Nephron (organoid): ENCODE data around the gene FOXR1.
A peak's percentile ranks its signal among the peaks of the same experiment; 100 is the strongest.

Experiments used
- H3K27ac Mint-ChIP-seq, 3 experiments: 2 replicates each; pipeline ENCODE4 v1.8.0; 2020; ENCODE audit warnings: mixed read lengths in 3 of 3, mild to moderate bottlenecking in 2 of 3, moderate library complexity in 1 of 3
- H3K27me3 Mint-ChIP-seq: 2 replicates; pipeline ENCODE4 v1.8.0; 2021; ENCODE audit warnings: low read depth, mild to moderate bottlenecking, moderate library complexity, mixed read lengths
- H3K36me3 Mint-ChIP-seq: 2 replicates; pipeline ENCODE4 v1.8.0; 2020; ENCODE audit warnings: low read depth, mixed read lengths
- H3K4me1 Mint-ChIP-seq: 2 replicates; pipeline ENCODE4 v1.8.0; 2020; ENCODE audit warnings: mixed read lengths
- H3K4me3 Mint-ChIP-seq, 3 experiments: 2 replicates each; pipeline ENCODE4 v1.8.0; 2020; ENCODE audit warnings: mild to moderate bottlenecking in 3 of 3, mixed read lengths in 3 of 3, moderate library complexity in 2 of 3
- H3K9me3 Mint-ChIP-seq: 2 replicates; pipeline ENCODE4 v1.8.0; 2020; ENCODE audit warnings: mixed read lengths
- CTCF ChIP-seq, 3 experiments: fragments of 200-600 bp; sonication (generic); IDR thresholded peaks; one replicate each; pipeline ENCODE4 v1.5.0; 2021; ENCODE audit warnings: antibody characterized with exemption in 3 of 3; ENCODE audit not compliant: unreplicated experiment in 3 of 3

Gene FOXR1

GRCh38 chr11:119018074-119018938 lies 46.7 kb downstream of the FOXR1 start, which contains the start of the genes RPS25 and TRAPPC4:
TSS of gene RPS25 (minus strand) at chr11:119018343. CDS start at chr11:119018284, 59 bp downstream.
TSS of gene TRAPPC4 (plus strand) at chr11:119018766. CDS start at chr11:119018796, 30 bp downstream.
- H3K36me3 Mint-ChIP-seq = peaks cover 61% of the 10 kb centered on the region
- H3K4me1 Mint-ChIP-seq = peaks cover 22% of the 10 kb centered on the region
- no peaks in the 10 kb centered on the region for H3K9me3 Mint-ChIP-seq
- H3K4me3 Mint-ChIP-seq = peak within 1 kb of the TSS; percentile 99 to 100 (median 99)
- no peak for TF ChIP-seq CTCF (IDR thresholded peaks at IDR 0.05; ENCODE audit: unreplicated experiment in 3 of 3)
- H3K27ac Mint-ChIP-seq = peak within 1 kb of the TSS; percentile 96 to 100 (median 99)
- H3K27me3 Mint-ChIP-seq = no peaks in the 10 kb centered on the region

DNA sequence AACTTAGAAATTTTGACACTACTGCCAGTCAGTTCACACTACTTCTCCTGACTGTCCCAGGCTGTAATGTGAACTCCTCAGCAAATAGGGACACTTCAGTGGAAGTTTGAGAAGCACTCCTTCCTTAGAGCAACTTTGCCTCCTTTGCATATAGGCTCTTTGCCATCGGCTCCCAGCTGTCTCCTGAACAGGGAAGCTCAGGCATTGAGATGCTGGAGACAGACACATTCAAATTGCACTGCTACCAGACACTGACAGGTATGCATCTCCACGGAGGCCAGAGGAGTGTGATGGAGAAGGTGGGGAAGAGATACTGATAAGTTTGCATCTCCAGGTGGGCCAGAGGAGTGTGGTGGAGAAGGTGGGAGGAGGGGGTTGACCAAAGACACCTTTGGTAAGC lies 48.4 kb downstream of the FOXR1 start:
- H3K4me1 Mint-ChIP-seq = peaks cover 22% of the 10 kb centered on the region

GRCh38 chr11:119021631-119022030 lies 50.1 kb downstream of the FOXR1 start:
- no peak for TF ChIP-seq CTCF (IDR thresholded peaks at IDR 0.05; ENCODE audit: unreplicated experiment in 3 of 3)
- Mint-ChIP-seq H3K4me1 (peaks cover 22% of the 10 kb centered on the region), H3K27ac (peak overlapping the region in 2 of 3 experiments; percentile 28 to 38), H3K36me3 (peaks cover 56% of the 10 kb centered on the region), H3K4me3 (peak overlapping the region; percentile 66 to 78 (median 71)), H3K9me3 (no peaks in the 10 kb centered on the region), H3K27me3 (no peaks in the 10 kb centered on the region)

More for the DNA sequence above, 48.4 kb downstream of the FOXR1 start:
- no peak for TF ChIP-seq CTCF (IDR thresholded peaks at IDR 0.05; ENCODE audit: unreplicated experiment in 3 of 3)
- Mint-ChIP-seq H3K27me3 (no peaks in the 10 kb centered on the region), H3K27ac (peak overlapping the region; percentile 96 to 100 (median 99)), H3K4me3 (peak overlapping the region; percentile 99 to 100 (median 99)), H3K36me3 (peaks cover 64% of the 10 kb centered on the region), H3K9me3 (no peaks in the 10 kb centered on the region)

DNA sequence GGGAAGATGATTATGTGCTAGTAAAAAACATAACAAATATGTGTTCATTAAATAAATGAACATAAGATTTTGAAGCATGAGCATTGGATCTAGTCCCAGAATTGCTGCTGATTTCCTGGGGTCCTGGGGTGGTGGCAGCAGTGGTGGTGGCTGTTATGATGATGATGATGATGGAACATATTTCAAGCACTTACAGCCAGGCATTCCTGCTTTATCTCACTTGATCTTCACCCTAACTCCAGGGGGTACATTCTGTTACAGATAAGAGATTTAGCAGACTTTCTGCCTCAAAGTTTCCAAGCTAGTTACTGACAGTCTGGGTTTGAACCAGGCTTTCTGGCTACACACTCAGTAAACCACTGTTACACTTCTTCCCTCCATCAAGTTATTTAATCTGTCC lies 52.2 kb downstream of the FOXR1 start:
- peaks cover 51% of the 10 kb centered on the region for H3K36me3 Mint-ChIP-seq
- H3K4me3 Mint-ChIP-seq = peak overlapping the region in 1 of 3 experiments; percentile 5
- peak overlapping the region in 1 of 3 experiments; percentile 1 for H3K27ac Mint-ChIP-seq
- TF ChIP-seq CTCF (IDR thresholded peaks at IDR 0.05; ENCODE audit: unreplicated experiment in 3 of 3) = no peak
- H3K27me3 Mint-ChIP-seq = no peaks in the 10 kb centered on the region
- H3K4me1 Mint-ChIP-seq = peaks cover 23% of the 10 kb centered on the region
- H3K9me3 Mint-ChIP-seq = no peaks in the 10 kb centered on the region

DNA sequence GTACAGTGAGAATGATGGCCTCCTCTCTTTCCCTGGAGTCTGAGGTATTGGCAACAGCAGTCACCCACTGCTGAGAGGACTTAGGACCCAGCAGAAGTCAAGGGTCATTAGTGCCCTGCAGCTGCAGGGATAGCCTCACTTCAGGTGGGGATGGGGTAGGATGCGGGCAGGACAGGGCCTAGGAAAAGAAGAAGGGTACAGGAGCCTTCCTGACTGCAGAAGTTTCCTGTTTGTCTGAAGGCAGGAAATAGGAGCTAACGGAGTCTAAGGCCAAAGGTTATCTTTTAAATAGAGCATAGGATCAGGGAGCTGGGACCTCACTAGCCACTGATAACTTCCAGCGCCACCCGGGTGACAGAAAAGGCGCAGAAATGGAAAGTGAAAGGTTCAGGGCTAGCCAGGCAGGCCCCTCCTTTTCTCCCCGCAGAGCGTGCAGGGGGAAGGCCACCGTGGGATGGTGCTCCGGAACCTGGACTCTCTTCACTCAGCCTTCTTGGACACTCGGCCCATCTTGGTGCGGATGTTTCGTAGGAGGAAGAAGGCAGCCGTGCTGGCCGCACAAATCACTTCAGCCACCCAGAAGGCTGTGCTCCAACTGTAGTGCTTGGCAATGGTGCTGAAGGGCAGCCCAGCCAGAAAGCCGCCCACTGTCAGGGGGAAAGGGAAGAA lies 53.0 kb downstream of the FOXR1 start:
- Mint-ChIP-seq H3K4me3 (peak overlapping the region in 2 of 3 experiments; percentile 29 to 57), H3K9me3 (no peaks in the 10 kb centered on the region), H3K4me1 (peaks cover 31% of the 10 kb centered on the region), H3K27me3 (no peaks in the 10 kb centered on the region), H3K36me3 (peaks cover 56% of the 10 kb centered on the region), H3K27ac (peak overlapping the region; percentile 7 to 95 (median 49))
- TF ChIP-seq CTCF (IDR thresholded peaks at IDR 0.05; ENCODE audit: unreplicated experiment in 3 of 3) = no peak
